Mesendoderm (in vitro differentiated cells): Measurements from ENCODE around the gene MOB3B.

Experiments used
- DNase-seq: peaks from one replicate; pipeline ENCODE4 v3.0.0; 2013
- H2AK5ac ChIP-seq: 2 replicates; pipeline ENCODE4 v1.6.1; 2013; ENCODE audit warnings: low read length, inconsistent platforms
- H2BK120ac ChIP-seq: 2 replicates; pipeline ENCODE4 v1.6.1; 2013; ENCODE audit warnings: low read depth, mild to moderate bottlenecking, low read length, moderate library complexity, mixed read lengths
- H2BK15ac ChIP-seq: replicated peaks from 2 replicates; pipeline ENCODE4 v1.6.1; 2013; ENCODE audit warnings: low read depth, mild to moderate bottlenecking, moderate library complexity
- H2BK5ac ChIP-seq: 2 replicates; pipeline ENCODE4 v1.6.1; 2013; ENCODE audit warnings: low read length, inconsistent platforms
- H3K18ac ChIP-seq: 2 replicates; pipeline ENCODE4 v1.6.1; 2013; ENCODE audit warnings: mild to moderate bottlenecking, low read length, mixed read lengths
- H3K23ac ChIP-seq: one replicate; pipeline ENCODE4 v1.6.1; 2013; ENCODE audit warnings: low read length
- H3K27ac ChIP-seq: 2 replicates; pipeline ENCODE4 v1.5.1; 2013; ENCODE audit warnings: low read depth, mild to moderate bottlenecking, inconsistent platforms, low read length, moderate library complexity
- H3K27me3 ChIP-seq: 2 replicates; pipeline ENCODE4 v1.6.1; 2013; ENCODE audit warnings: low read length, control low read depth, mild to moderate bottlenecking, inconsistent platforms; ENCODE audit not compliant: insufficient read depth, poor library complexity
- H3K36me3 ChIP-seq: 2 replicates; pipeline ENCODE4 v1.6.1; 2013; ENCODE audit warnings: low read length, inconsistent platforms; ENCODE audit not compliant: control insufficient read depth, insufficient read depth
- H3K4ac ChIP-seq: one replicate; pipeline ENCODE4 v1.6.1; 2013; ENCODE audit warnings: low read depth, mild to moderate bottlenecking, low read length, moderate library complexity
- H3K4me1 ChIP-seq: 2 replicates; pipeline ENCODE4 v1.6.1; 2013; ENCODE audit warnings: low read depth, low read length, inconsistent platforms; ENCODE audit not compliant: control insufficient read depth
- H3K4me2 ChIP-seq: 2 replicates; pipeline ENCODE4 v1.6.1; 2013; ENCODE audit warnings: low read length
- H3K4me3 ChIP-seq: 2 replicates; pipeline ENCODE4 v1.5.1; 2013; ENCODE audit warnings: mild to moderate bottlenecking, low read length
- H3K56ac ChIP-seq: one replicate; pipeline ENCODE4 v1.6.1; 2013; ENCODE audit warnings: low read length
- H3K79me1 ChIP-seq: 2 replicates; pipeline ENCODE4 v1.6.1; 2013; ENCODE audit warnings: low read length, inconsistent platforms
- H3K79me2 ChIP-seq: 2 replicates; pipeline ENCODE4 v1.6.1; 2013; ENCODE audit warnings: mild to moderate bottlenecking, low read length; ENCODE audit not compliant: control insufficient read depth, insufficient read depth
- H3K9ac ChIP-seq: 2 replicates; pipeline ENCODE4 v1.6.1; 2013; ENCODE audit warnings: low read length, inconsistent platforms
- H4K5ac ChIP-seq: one replicate; pipeline ENCODE4 v1.6.1; 2013; ENCODE audit warnings: low read length
- H4K8ac ChIP-seq: one replicate; pipeline ENCODE4 v1.6.1; 2013; ENCODE audit warnings: low read depth, mild to moderate bottlenecking, control low read depth, low read length, moderate library complexity
- WGBS: extraction: QIAGEN DNeasy Blood & Tissue Kit; methylation state at CpG from one replicate; pipeline ENCODE4 v1.1.7; 2013; ENCODE audit warnings: low lambda C conversion rate, missing lambda C conversion rate; ENCODE audit not compliant: insufficient coverage; ENCODE audit errors: extremely low coverage; 5-methylcytosine and 5-hydroxymethylcytosine counted together

The MOB3B gene

GRCh38 chr9:27561685-27562084 is 32.1 kb upstream of the MOB3B start:
- no peak overlapping the region for H3K4me2 ChIP-seq
- H3K36me3 ChIP-seq, result no peaks in the 10 kb centered on the region
- H2BK120ac ChIP-seq, result no peak overlapping the region
- H4K5ac ChIP-seq, result no peak overlapping the region
- no peak overlapping the region for H3K4ac ChIP-seq
- H2BK5ac ChIP-seq, result no peak overlapping the region
- no peak overlapping the region for H3K4me3 ChIP-seq
- no peak overlapping the region for H2AK5ac ChIP-seq
- H3K18ac ChIP-seq, result no peak overlapping the region
- no peaks in the 10 kb centered on the region for H3K4me1 ChIP-seq
- no peak overlapping the region for H3K56ac ChIP-seq
- no peak overlapping the region for H3K23ac ChIP-seq
- WGBS, result no CpG with 5 or more reads among the region's 3 CpGs
- H2BK15ac ChIP-seq, result no peak overlapping the region
- no peak overlapping the region for H3K9ac ChIP-seq
- H3K27ac ChIP-seq, result no peak overlapping the region
- no peaks in the 10 kb centered on the region for H3K79me1 ChIP-seq
- DNase-seq, result no peak
- no peaks in the 10 kb centered on the region for H3K79me2 ChIP-seq
- H4K8ac ChIP-seq, result no peak overlapping the region
- H3K27me3 ChIP-seq, result no peaks in the 10 kb centered on the region

GRCh38 chr9:27560457-27560856 is 30.8 kb upstream of the MOB3B start:
- H2BK120ac ChIP-seq, result no peak overlapping the region
- H3K27ac ChIP-seq, result no peak overlapping the region
- H2BK5ac ChIP-seq, result no peak overlapping the region
- H3K56ac ChIP-seq, result no peak overlapping the region
- H3K4me2 ChIP-seq, result no peak overlapping the region
- no peak for DNase-seq
- no peak overlapping the region for H4K5ac ChIP-seq
- no peak overlapping the region for H3K9ac ChIP-seq
- no peaks in the 10 kb centered on the region for H3K79me2 ChIP-seq
- no peak overlapping the region for H3K4me3 ChIP-seq
- H3K23ac ChIP-seq, result no peak overlapping the region
- H2BK15ac ChIP-seq, result no peak overlapping the region
- no peaks in the 10 kb centered on the region for H3K27me3 ChIP-seq
- no peak overlapping the region for H2AK5ac ChIP-seq
- no peaks in the 10 kb centered on the region for H3K79me1 ChIP-seq
- H4K8ac ChIP-seq, result no peak overlapping the region
- no peak overlapping the region for H3K4ac ChIP-seq
- no peak overlapping the region for H3K18ac ChIP-seq
- H3K4me1 ChIP-seq, result no peaks in the 10 kb centered on the region
- no peaks in the 10 kb centered on the region for H3K36me3 ChIP-seq

- no peaks in the 10 kb centered on the region for H3K36me3 ChIP-seq
- H3K4me3 ChIP-seq, result no peak overlapping the region
- no peak overlapping the region for H4K5ac ChIP-seq
- no peaks in the 10 kb centered on the region for H3K79me1 ChIP-seq
- H2BK5ac ChIP-seq, result no peak overlapping the region
- no peak overlapping the region for H3K9ac ChIP-seq
- H2AK5ac ChIP-seq, result no peak overlapping the region
- H4K8ac ChIP-seq, result no peak overlapping the region
- no peak overlapping the region for H3K27ac ChIP-seq
- H3K79me2 ChIP-seq, result no peaks in the 10 kb centered on the region
- H3K4me2 ChIP-seq, result no peak overlapping the region
- H3K4me1 ChIP-seq, result no peaks in the 10 kb centered on the region
- DNase-seq, result no peak
- H3K23ac ChIP-seq, result no peak overlapping the region
- no peak overlapping the region for H3K56ac ChIP-seq
- H2BK120ac ChIP-seq, result no peak overlapping the region
- no peak overlapping the region for H2BK15ac ChIP-seq
- H3K4ac ChIP-seq, result no peak overlapping the region
- no peaks in the 10 kb centered on the region for H3K27me3 ChIP-seq
- H3K18ac ChIP-seq, result no peak overlapping the region
Observed at GRCh38 chr9:27558307-27558706, 28.7 kb upstream of the MOB3B start.

GRCh38 chr9:27556470-27556869 is 26.9 kb upstream of the MOB3B start:
- Histone ChIP-seq H3K4me3 (no peak overlapping the region), H3K9ac (no peak overlapping the region), H3K27ac (no peak overlapping the region), H3K36me3 (no peaks in the 10 kb centered on the region), H3K18ac (no peak overlapping the region), H3K4ac (no peak overlapping the region), H3K79me2 (no peaks in the 10 kb centered on the region), H3K56ac (no peak overlapping the region), H3K27me3 (no peaks in the 10 kb centered on the region), H3K4me2 (no peak overlapping the region), H4K5ac (no peak overlapping the region), H2BK15ac (no peak overlapping the region), H2BK120ac (no peak overlapping the region), H2AK5ac (no peak overlapping the region), H3K4me1 (no peaks in the 10 kb centered on the region), H3K23ac (no peak overlapping the region), H2BK5ac (no peak overlapping the region), H4K8ac (no peak overlapping the region), H3K79me1 (no peaks in the 10 kb centered on the region)
- DNase-seq, result no peak
- no CpG with 5 or more reads among the region's 8 CpGs for WGBS

- H3K56ac ChIP-seq, result no peak overlapping the region
- H3K79me2 ChIP-seq, result no peaks in the 10 kb centered on the region
- no peak overlapping the region for H3K9ac ChIP-seq
- DNase-seq, result no peak
- H3K27me3 ChIP-seq, result no peaks in the 10 kb centered on the region
- no peak overlapping the region for H2AK5ac ChIP-seq
- H3K36me3 ChIP-seq, result no peaks in the 10 kb centered on the region
- H3K79me1 ChIP-seq, result no peaks in the 10 kb centered on the region
- no peak overlapping the region for H4K8ac ChIP-seq
- H2BK15ac ChIP-seq, result no peak overlapping the region
- no peak overlapping the region for H4K5ac ChIP-seq
- H3K4me2 ChIP-seq, result no peak overlapping the region
- H3K23ac ChIP-seq, result no peak overlapping the region
- H2BK120ac ChIP-seq, result no peak overlapping the region
- H3K4me1 ChIP-seq, result no peaks in the 10 kb centered on the region
- H2BK5ac ChIP-seq, result no peak overlapping the region
- no peak overlapping the region for H3K18ac ChIP-seq
- no peak overlapping the region for H3K4me3 ChIP-seq
- WGBS, result no CpG with 5 or more reads among the region's 1 CpG
- no peak overlapping the region for H3K4ac ChIP-seq
- H3K27ac ChIP-seq, result no peak overlapping the region
Observed at GRCh38 chr9:27554712-27555111, 25.1 kb upstream of the MOB3B start.

GRCh38 chr9:27549196-27549755 is 19.7 kb upstream of the MOB3B start:
- Histone ChIP-seq H3K18ac (no peak overlapping the region), H3K27me3 (no peaks in the 10 kb centered on the region), H3K4me3 (no peak overlapping the region), H3K56ac (no peak overlapping the region), H4K8ac (no peak overlapping the region), H3K4me2 (no peak overlapping the region), H2BK15ac (no peak overlapping the region), H2BK120ac (no peak overlapping the region), H3K79me2 (no peaks in the 10 kb centered on the region), H3K4ac (no peak overlapping the region), H3K79me1 (no peaks in the 10 kb centered on the region), H3K9ac (no peak overlapping the region), H3K36me3 (no peaks in the 10 kb centered on the region), H3K4me1 (no peaks in the 10 kb centered on the region), H2AK5ac (no peak overlapping the region), H2BK5ac (no peak overlapping the region), H3K23ac (no peak overlapping the region), H3K27ac (no peak overlapping the region), H4K5ac (no peak overlapping the region)
- no CpG with 5 or more reads among the region's 4 CpGs for WGBS
- DNase-seq, result no peak
